Measurements from ENCODE around the gene CFAP161.
A peak's percentile ranks its signal among the peaks of the same experiment; 100 is the strongest.

CFAP161 gene, protein sequence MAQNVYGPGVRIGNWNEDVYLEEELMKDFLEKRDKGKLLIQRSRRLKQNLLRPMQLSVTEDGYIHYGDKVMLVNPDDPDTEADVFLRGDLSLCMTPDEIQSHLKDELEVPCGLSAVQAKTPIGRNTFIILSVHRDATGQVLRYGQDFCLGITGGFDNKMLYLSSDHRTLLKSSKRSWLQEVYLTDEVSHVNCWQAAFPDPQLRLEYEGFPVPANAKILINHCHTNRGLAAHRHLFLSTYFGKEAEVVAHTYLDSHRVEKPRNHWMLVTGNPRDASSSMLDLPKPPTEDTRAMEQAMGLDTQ

DNA sequence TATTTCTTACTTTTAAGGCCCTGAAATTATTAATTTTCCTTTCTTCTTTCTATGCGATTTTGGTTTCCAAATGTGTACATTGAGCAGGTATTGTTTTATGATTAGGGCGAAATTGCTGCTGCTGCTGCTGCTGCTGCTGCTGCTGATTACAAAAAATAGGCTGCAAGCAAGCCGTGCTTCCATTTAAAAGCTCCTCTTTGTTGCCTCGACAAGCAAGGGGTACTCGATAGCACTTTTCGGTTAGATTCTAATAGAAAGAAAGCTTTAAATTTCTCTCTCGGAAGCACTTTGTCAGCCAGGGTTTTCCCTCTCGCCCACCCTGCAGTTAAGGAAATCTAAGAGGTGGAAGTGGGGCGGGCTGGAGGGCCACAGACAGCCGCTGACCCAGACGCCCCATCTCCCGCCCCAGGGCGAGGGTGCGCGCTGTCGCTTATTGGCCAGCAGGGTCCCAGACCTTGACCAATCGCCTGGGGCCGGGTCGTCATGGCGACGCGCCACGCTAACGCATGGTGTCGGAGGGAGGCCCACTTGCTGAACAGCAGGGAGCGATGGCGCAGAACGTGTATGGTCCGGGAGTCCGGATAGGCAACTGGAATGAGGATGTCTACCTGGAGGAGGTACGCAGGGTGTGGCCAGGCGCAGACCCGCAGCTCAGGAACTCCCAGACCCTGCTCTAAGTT lies at the start of gene CFAP161:
TSS of gene CFAP161 (plus strand) at position 489 of the 680 bp plus-strand sequence. CDS start at position 549, 60 bp downstream.
- peak; percentile 74 for DNase-seq

DNA sequence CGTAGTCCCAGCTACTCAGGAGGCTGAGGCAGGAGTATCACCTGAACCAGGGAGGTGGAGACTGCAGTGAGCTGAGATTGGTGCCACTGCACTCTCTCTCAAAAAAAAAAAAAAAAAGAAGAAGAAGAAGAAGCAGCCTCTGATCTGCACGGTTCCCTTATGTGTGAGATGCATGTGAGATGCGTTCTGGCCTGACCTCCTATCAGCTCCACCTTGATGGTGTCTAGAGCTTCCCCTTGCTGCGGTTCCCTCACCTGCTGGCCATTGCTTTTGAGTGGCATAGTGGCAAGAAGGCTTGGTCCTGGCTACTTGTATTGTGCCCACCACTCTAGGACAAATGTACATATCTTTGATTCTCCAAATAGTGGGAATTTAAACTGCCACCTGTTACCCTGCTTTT lies 49.4 kb upstream of the CFAP161 start:
- DNase-seq = no peak

DNA sequence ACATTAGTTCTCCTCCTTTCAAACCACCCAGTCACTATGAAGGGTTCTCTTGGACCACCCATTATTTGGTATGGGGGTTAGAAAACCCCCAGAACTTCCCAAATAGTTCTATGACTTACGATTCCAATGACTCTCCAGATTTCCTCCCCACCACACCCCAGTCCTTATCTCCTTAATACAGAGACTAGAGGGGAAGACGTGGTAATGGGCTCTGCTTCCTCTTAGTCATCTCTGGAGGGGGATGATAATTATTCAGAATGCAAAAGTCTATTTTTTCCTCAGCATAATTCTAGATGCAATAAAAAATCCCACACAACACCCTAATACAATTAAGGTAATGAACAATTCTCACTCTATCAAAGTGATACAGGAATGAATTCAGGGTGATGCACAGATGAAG lies 48.9 kb upstream of the CFAP161 start:
- no peak for DNase-seq

DNA sequence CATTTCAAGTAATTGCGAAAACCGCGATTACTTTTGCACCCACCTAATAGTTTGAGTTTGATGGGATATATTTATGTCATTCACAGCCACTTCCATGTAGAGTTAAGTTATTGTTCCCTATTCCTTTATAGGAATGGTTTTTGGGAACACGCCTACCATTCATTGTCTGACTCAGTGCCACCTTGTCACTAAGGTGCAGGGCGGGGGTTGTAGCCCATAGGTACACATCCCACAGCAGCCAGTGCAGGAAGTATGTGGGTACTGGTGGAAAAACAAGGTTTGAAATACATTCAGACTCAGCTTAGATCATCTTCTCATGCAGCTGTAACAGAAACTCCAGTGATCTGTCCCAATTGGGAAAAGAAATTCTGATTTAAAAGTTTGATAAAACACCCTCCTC lies 48.2 kb upstream of the CFAP161 start:
- no peak for DNase-seq

DNA sequence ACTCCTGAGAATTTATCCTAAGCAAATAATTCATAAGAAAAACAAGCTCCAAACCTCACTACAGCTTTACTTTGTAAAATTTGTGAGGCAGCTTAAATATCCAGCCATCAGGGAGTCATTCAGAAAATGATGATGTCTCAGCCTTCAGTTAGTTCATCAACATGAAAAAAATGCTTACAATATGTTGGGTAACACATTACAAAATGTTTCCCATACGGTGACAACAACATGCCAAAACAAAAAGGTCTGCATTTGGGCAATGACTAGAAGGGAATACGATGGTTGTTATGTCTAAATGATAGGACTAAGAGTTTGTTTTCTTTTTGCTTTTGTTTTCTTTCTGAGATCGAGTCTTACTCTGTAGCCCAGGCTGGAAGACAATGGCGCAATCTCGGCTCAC lies 47.0 kb upstream of the CFAP161 start:
- DNase-seq = no peak

DNA sequence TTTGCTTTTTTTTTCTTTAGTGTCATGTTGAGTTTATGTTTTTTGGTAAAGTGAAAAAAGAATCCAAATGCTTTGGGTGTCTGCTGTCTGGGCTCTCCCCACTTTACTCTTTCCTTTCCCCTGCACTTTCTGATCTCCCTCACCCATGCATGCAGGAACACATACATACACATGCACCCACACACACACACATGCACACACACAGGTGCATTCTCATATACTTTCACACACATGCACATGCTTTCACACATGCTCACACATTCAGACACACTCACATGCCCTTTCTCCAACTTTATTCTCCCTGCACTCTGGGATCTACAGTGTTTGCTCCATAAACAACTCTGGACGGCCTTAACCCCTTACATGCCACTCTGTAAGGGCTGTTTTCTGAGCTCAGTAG lies 46.4 kb upstream of the CFAP161 start:
- no peak for DNase-seq

DNA sequence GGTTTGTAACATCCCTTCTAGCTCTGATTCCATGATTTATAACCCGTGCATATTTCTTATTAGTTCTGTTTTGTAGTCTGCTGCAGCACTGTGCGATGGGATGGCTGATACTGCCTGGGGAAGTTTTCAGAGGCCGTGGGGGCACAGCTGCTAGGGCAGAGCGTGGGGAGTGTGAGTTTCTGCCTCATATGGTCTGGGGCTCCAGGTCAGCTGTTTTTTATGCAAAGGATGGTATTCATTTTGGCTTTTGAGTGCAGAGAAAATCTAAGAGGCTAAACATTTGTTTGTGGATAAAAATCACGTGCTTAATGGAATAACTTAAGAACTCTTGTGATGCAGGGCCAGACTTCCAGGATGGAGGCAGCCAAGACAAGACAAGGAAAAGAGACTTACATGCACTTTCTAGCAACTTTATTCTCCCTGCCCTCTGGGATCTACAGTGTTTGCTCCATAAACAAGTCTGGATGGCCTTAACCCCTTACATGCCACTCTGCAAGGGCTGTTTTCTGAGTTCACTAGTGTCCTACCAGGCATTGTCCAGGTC lies 45.5 kb upstream of the CFAP161 start:
- no peak for DNase-seq

DNA sequence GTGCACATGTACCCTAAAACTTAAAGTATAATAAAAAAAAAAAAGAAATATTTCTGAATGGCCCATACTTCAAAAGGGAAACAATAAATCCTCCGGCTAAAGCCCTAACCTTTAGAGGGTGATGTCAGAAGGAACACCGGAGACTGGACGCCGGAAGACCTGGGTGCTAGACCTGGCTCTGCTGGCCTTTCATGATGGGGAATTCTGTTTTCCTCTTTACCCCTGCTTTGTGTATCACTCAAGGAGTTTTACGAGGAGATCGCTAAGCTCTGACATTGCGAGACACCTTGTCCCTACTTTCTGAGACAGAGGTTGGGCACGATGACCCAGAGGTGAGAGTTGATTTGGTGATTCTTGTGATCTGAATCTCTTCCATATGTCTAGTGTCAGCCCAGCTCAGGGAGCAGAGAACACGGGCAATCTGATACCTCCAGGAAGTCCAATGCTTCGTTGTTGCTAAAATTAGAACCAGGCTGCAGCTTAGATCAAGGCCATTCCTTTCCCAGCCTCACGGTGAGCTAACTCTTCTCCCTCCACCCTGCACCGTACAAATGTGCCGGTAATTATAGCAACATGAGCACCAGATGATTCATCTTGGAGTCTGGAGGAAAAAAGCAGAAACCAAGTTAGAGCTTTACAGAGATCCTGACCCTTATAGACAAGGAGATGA lies 42.0 kb upstream of the CFAP161 start:
- no peak for DNase-seq

DNA sequence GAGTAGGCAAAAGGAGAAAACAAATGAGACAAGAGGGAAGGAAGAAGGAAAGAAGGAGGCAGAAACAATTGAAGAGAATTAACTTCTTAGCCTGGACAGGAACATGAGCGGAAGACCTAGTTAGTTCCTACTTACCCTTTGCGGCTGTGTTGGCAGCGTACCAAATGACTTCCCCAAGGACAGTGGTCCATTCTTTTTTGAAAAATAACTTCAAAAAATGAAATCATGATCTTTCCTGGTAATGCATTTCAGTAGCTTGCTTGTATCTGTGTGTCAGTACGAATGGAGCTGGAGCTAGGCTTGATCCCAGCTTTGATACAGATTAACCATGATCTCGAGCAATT lies 41.5 kb upstream of the CFAP161 start:
- no peak for DNase-seq

DNA sequence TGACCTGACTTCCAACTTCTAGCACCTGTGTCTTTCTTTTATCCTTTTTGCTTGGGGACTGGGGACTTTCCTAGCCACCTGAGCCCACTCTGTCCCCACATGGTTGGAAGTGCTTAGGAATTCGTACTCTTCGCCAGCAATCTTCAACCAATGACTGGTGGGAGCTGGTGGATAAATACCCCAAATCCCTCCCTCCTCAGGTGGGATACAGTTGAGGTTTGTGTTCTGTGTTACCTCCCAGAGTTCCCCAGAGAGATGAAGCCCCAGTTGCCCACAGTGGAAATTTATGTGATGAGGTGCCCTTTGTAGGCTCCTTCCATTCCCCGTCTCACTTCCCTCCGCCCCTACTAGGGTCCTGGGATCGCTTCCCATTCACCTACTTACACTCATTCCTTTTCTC lies 40.1 kb upstream of the CFAP161 start:
- no peak for DNase-seq

DNA sequence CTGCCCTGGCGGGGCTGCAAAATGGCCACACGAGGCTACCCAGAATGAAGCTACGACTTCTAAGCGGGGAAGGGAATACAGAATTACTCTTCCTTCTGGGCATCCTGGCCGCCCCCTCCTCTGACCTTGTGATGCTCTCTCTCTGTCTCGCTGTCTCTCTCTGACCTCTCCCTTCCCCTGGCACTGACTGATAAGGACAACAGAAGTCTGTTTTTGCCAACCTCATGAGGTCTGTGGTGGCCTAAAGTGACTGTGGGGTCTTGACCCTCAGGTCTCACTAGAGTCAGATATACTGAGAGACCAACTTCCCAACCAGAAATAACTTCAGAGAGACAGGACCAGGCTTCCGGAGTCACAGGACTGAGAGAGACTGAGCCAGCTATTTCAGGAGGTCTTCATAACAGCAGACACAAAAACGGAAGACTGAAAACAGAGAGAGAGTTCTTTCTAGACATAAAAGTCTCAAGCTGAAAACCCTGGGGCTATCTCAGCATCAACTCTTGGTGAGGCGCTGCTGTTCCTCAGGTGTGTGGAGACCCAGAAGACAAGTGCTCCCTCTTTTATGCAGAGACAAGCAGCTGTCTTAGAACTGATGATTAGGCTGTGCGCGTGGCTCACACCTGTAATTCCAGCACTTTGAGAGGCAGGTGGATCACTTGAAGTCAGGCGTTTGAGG lies 38.2 kb upstream of the CFAP161 start:
- no peak for DNase-seq

DNA sequence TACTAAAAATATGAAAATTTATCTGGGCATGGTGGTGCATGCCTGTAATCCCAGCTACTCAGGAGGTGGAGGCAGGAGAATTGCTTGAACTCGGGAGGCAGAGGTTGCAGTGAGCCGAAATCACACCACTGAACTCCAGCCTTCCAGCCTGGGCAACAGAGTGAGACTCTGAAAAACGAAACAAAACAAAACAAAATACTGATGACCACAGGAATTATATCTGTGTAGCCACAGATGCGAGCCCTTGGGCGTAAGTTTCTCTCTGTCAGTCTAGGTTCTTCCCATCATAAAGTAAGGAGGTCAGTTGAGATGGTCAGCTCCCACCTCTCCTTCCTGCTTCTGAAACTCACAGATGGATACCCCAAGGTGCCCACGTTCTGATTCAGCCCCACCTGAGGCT lies 37.7 kb upstream of the CFAP161 start:
- DNase-seq = no peak

DNA sequence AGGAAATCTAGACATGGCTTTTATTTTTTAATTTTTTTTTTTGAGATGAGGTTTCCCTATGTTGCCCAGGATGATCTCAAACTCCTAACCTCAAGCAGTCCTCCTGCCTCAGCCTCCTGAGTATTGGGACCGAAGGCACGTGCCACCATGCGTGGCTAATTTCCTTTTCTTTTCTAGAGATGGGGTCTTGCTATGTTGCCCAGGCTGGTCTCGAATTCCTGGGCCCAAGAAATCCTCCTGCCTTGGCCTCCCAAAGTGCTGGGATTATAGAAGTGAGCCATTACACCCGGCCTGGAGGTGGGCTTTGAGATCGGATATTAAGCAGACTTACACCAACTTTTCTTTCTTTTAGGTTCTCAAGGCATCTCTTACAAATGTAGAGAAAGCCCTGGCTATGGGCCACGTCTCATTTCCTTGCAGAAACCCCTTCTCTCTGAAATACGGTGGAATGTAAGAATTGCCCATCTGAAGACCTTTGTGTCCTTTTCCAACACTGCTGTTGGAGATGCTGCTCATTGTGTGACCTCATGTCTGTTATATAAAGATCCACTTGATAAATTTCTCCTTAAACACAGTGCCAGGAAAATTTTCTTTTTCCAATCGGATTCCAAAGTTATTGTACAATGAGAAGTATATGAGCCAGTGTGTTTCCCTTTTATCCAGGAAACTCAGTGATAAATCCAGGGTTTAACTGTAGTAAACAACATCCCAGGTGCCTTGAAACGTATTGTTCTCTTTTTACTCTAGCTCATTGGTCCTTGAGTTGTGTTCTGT lies 36.8 kb upstream of the CFAP161 start:
- DNase-seq = no peak

DNA sequence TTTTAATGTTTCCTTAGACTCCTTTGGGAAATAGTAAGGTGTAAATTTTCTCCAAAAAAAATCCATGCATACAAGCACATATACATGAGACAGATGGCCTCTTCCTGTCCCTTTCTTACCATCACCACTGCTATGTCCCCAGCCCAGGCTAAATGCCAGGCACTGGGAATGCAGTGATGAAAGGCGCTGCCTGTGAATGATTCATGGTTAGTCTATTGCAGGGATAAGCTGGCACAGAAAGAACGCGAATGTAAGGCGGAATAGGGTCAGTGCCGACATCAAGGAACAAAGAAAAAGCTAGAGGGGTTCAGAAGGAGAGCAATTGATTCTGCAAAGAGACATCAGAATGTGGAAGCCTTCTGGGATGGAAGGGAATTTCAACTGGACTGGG lies 36.2 kb upstream of the CFAP161 start:
- no peak for DNase-seq

DNA sequence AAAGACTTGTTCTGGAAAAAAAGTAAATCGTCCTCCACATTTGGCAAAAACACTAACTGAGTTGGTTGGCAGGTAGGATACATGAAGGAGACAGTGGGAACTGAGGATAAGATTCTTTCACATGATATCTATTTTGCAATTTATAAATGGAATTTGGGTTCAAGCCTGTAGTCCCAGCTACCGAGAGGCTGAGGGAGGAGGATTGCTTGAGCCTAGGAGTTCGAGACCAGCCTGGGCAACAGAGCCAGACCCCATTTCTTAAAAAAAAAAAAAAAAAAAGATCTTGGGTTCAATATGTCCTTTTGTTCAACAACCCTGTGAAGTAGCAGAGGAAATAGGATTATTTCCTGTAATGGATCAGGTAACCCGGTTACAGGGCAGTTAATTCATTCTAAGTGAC lies 35.7 kb upstream of the CFAP161 start:
- DNase-seq = no peak

DNA sequence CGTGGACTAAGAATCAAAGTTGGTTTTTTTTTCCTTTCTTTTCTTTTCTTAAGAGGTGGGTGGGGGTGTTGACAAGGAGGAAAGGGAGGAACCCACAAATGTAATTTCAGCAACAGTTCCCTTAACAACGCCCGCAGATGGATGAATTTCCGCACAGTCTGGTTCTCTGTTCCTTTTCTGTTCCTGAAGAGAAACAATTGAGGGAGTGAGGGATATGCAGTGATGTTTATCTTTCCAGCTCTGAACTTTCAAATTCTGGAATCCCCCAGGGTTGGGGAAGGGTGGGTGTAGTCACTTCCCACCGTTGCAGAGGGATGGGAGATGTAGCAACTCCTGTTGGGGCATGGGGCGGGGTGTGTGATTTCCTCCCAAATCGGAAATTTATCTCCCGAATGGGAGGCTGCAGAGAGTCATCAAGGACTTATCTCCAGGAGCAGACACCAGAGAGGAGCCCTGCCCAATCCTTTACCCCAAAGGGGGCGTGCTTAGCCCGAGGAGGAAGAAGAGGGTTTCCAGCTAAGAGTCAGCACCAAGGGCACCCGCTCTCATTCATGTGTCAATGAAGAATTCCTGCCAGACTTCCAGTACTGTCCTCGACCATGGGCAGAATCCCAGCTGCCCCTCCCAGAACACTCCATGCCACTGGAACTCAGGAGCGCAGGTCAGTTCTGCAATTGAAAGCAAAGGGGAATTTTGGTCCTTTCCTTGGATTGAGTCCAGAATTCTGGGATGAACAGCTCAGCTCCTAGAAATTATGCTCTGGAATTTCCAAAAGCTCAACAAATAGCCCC lies 35.0 kb upstream of the CFAP161 start:
- DNase-seq = no peak

DNA sequence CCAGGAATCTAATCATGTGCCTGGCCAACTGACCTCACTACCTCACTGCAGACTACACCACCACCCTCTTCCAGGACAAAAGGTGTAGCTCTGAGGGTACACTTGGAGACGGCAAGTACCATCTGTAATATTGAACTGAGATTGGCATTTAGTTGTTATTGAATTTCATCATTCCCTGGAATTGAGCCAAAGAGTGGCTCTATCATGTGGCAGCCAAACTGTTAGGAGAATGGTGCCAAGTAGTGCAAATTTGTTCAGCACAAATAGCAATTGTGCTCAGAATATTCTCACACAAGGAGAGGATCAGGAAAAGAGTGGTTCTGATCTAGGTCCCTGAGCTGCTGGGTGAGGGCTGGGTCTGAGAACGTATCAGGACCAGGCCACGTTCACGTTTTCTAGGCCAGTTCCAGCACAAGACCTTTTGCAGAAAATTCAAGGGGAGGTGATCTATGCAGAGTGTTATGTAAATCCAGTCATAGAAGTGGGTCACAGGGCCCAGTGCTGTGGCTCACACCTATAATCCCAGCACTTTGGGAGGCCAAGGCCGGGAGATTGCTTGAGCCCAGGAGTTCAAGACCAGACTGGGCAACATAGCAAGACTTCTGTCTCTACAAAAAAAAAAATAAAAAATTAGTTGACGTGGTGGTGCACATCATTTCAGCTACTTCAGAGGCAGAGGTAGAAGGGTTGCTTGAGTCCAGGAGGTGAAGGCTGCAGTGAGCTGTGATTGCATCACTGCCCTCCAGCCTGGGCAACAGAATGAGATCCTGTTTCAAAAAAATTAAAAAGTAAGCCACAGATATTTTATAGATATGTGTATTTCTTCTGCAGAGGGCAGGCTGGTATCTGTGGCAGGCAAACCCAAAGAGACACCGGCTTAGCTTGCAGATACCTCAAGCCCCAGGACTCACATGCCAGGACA lies 31.9 kb upstream of the CFAP161 start:
- DNase-seq = no peak

DNA sequence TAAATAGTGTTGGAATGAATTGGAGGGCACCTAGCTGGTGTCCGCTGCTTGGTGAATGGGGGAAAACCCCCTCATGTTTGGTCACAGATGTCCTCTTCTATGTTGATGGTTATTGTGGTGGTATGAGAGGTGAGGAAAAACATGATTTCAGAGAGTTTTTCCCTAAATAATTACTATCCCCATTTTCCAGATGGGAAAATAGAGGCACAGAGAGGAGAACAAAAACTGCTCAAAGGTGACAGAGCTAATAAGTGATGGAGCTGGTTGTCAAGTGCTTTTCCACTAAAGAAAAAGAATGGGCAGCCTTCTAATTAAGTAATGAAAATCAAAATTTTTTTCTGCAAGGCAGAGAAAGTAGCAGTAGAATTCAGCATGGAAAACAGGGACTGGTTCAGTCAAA lies 30.2 kb upstream of the CFAP161 start:
- no peak for DNase-seq

DNA sequence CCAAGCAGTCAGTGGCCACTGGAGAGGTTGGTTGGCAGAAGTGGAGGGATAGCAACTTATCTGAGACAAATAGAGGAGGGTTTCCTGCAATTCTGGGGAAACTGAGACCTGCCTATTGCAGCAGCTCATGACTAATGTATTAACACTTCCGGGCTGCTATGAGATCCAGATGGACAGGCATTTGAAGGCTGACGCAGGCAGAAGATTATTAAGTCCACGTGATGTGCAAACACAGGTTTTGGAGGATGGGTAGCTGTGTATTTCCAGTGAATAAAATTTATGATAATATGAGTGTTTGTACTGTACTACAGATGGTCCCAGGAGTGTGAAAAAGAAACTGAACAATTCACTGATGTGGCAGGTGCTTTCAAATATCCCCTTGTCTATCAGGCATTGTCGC lies 28.5 kb upstream of the CFAP161 start:
- no peak for DNase-seq

DNA sequence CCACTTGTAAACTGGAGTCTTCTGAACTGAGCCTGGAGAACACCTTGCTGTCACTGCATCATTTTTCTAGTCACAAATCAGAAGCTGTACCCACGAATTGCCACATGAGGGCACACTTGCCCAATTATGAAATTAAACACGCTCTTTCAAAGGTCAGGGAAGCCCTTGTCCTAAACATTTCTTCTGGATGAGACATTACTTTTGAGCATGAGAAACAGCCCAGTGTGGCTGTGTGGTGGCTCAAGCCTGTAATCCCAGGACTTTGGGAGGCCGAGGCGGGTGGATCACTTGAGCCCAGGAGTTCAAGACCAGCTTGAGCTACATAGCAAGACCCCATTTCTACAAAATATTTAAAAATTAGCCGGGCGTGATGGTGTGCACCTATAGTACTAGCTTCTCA lies 27.5 kb upstream of the CFAP161 start:
- DNase-seq = peak; percentile 33

DNA sequence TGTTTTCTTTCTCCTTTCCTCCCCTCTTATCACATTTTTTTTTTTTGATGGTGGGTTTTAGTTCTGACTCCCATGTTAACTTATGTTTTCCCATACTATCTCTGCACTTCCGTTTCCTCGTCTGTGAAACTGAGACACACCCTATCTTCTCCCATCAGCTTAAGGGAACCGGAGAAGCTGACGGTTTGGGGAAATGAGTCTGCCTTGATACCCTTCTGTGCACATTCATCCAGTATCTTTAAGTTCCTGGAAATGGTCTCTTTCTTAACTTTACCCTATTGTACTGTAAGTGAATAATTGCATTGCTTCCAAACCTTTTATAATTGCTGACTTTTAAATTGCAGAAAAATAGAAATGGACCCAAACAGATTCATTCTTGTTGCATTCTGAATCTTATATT lies 26.2 kb upstream of the CFAP161 start:
- DNase-seq = no peak
